Heart left ventricle (tissue), 16 donors: ENCODE data around the gene ZSCAN5A. TPM values are rescaled to one million over a fixed set of nuclear protein-coding genes. Genes with fewer than 3 reads are reported as not detected.
A peak's percentile ranks its signal among the peaks of the same experiment; 100 is the strongest.

Source experiments
- ATAC-seq, 4 donors: fragments of 200-7000 bp; cut with Tn5 transposase; one replicate each; pipeline ENCODE4 v1.9.1; 2020 to 2022; ENCODE audit warnings: moderate library complexity in 4 of 4, mild to moderate bottlenecking in 3 of 4, moderate number of reproducible peaks in 1 of 4
- DNase-seq, 5 donors: peaks; one replicate each; pipeline ENCODE4 v3.0.0-alpha.2; 2020
- H3K27ac ChIP-seq, 12 donors: fragments of 200-600 bp; sonication (generic) in 4 of 12; one replicate each; pipeline versions ENCODE4 v1.5.0 to v1.8.0; 2016 to 2022; ENCODE audit warnings: mild to moderate bottlenecking in 2 of 12
- H3K27me3 ChIP-seq, 9 donors: fragments of 200-600 bp; sonication (generic) in 2 of 9; one replicate each; pipeline versions ENCODE4 v1.5.1 to v1.8.0; 2016 to 2022; ENCODE audit warnings: mild to moderate bottlenecking in 3 of 9
- H3K36me3 ChIP-seq, 9 donors: fragments of 200-600 bp; sonication (generic) in 2 of 9; one replicate each; pipeline versions ENCODE4 v1.5.0 to v1.8.0; 2018 to 2022; ENCODE audit warnings: mild to moderate bottlenecking in 2 of 9
- H3K4me1 ChIP-seq, 12 donors: fragments of 200-600 bp; sonication (generic) in 4 of 12; one replicate each; pipeline versions ENCODE4 v1.5.0 to v1.8.0; 2016 to 2022; ENCODE audit warnings: mild to moderate bottlenecking in 3 of 12
- H3K4me3 ChIP-seq, 12 donors: fragments of 200-600 bp; sonication (generic) in 4 of 12; one replicate each; pipeline versions ENCODE4 v1.5.0 to v1.8.0; 2017 to 2022; ENCODE audit warnings: mild to moderate bottlenecking in 9 of 12, moderate library complexity in 4 of 12
- H3K9me3 ChIP-seq, 12 donors: fragments of 200-600 bp; sonication (generic) in 4 of 12; one replicate each; pipeline versions ENCODE4 v1.5.0 to v1.8.0; 2016 to 2022; ENCODE audit warnings: mild to moderate bottlenecking in 1 of 12
- POLR2A ChIP-seq, 2 donors: fragments of 450-650 bp; IDR thresholded peaks; one replicate each; pipeline ENCODE4 v1.6.1; 2017; ENCODE audit warnings: antibody characterized with exemption in 2 of 2, mild to moderate bottlenecking in 2 of 2, moderate library complexity in 2 of 2
- WGBS, 4 donors: extraction: QIAGEN DNeasy Blood & Tissue Kit in 2 of 4; methylation state at CpG; one replicate each; pipeline versions ENCODE4 v1.1.5 to v1.1.7; 2013 to 2018; 5-methylcytosine and 5-hydroxymethylcytosine counted together
- intact Hi-C, 10 donors: fragments of 100-400 bp; cut with DNase I; formaldehyde crosslinking; loops; one replicate each; pipeline versions ENCODE4 v1.11.1 to v1.14.2; 2022
- polyA plus RNA-seq, 2 donors: library from polyadenylated mRNA; stranded (reverse); fragments of 200-250 nt; gene quantifications; one replicate each; pipeline ENCODE4 v1.2.3, GENCODE V29; 2013
- total RNA-seq, 9 donors: library from RNA; depleted of rRNA in 2 of 9; stranded (reverse); fragments of >200 nt in 2 of 9; fragmentation: NEBNext Ultra II Directional in 3 of 9; extraction: Animal tissue kit (Norgen Biotek cat#: 25700) in 3 of 9; gene quantifications; one replicate each; pipeline versions ENCODE4 v1.1.0 to v1.2.4, GENCODE V29; 2016 to 2023
- TF ChIP-seq, protein P1 (sequence below), 12 donors: fragments of 200-600 bp; sonication (generic) in 4 of 12; IDR thresholded peaks; one replicate each; pipeline versions ENCODE4 v1.5.0 to v1.8.0; 2018 to 2022; ENCODE audit warnings: antibody characterized with exemption in 12 of 12, mild to moderate bottlenecking in 5 of 12
- donor health status: ischemic (EF 13 %, LVEDD 7.1; RV severe dilation, severe dysfunction).
- donor health status: healthy with polysubstance abuse.
- donor health status: DM: no; HTN: yes; CAD: no.
- donor health status: DM: no; HTN: no; CAD: no.
- donor health status: ischemic (EF 25% LVEDD 6.9; RV normal size, moderate dysfunction).
- donor health status: ischemic (EF 25% LVEDD 5.7; RV mildly dilated, moderate dysfunction).
- donor health status: healthy.
- donor health status: DM: yes; HTN: yes; CAD: no.
- donor health status: ischemic (EF 35%, LVEDD 5.7; RV mildly dilated, moderate dysfunction).
- donor health status: nonischemic (EF 11% LVEDD 7.7; RV severe dilation, severe dysfunction).
- donor health status: DM: yes; HTN: yes; CAD: no.
- donor health status: PGD.
- donor health status: ischemic (EF 29% LVEDD 5.4; RV normal size, mild dysfunction).
- donor health status: nonischemic (EF 23%, LVEDD 6.1; RV moderate dilation, normal function).

The ZSCAN5A gene
- total and polyA plus RNA-seq, 11 donors: 3.3 to 26.6 (median 17.7) TPM

DNA sequence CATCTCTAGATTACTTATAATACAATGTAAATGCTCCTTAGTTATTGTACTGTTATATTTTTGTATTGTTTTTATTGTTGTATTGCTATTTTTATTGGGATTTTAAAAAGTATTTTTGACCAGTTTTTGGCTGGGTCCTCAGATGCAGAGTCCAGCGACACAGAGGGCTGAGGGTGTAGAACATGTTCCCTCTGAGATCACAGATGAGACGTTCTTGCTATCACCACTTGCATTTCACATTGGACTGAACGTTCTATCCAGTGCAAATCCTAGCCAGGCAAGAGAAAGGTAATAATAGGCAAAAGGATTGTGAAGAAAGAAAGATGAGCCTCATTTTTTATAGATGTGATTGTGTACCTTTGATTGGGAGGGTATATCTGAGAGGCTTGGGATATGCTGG, 15.0 kb downstream of the ZSCAN5A start:
- 43 to 52% (median 51%) methylated on average over 3 of the region's 3 CpGs for WGBS, 4 donors
- Histone ChIP-seq H3K27me3 (no peaks in the 10 kb centered on the region), H3K9me3 (no peaks in the 10 kb centered on the region), H3K4me3 (no peak overlapping the region), H3K4me1 (peaks cover 0 to 5% (median 0%) of the 10 kb centered on the region in 12 donors), H3K27ac (no peak overlapping the region), H3K36me3 (peaks cover 0 to 28% (median 10%) of the 10 kb centered on the region in 9 donors)
- intact Hi-C loops: no loop called here
- TF ChIP-seq POLR2A (IDR thresholded peaks at IDR 0.05): no peak
- TF ChIP-seq, protein P1, sequence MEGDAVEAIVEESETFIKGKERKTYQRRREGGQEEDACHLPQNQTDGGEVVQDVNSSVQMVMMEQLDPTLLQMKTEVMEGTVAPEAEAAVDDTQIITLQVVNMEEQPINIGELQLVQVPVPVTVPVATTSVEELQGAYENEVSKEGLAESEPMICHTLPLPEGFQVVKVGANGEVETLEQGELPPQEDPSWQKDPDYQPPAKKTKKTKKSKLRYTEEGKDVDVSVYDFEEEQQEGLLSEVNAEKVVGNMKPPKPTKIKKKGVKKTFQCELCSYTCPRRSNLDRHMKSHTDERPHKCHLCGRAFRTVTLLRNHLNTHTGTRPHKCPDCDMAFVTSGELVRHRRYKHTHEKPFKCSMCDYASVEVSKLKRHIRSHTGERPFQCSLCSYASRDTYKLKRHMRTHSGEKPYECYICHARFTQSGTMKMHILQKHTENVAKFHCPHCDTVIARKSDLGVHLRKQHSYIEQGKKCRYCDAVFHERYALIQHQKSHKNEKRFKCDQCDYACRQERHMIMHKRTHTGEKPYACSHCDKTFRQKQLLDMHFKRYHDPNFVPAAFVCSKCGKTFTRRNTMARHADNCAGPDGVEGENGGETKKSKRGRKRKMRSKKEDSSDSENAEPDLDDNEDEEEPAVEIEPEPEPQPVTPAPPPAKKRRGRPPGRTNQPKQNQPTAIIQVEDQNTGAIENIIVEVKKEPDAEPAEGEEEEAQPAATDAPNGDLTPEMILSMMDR (IDR thresholded peaks at IDR 0.05): no peak
- DNase-seq (no peak), ATAC-seq (peak in 3 of 4 donors; percentile 63 to 74 (median 65))

DNA sequence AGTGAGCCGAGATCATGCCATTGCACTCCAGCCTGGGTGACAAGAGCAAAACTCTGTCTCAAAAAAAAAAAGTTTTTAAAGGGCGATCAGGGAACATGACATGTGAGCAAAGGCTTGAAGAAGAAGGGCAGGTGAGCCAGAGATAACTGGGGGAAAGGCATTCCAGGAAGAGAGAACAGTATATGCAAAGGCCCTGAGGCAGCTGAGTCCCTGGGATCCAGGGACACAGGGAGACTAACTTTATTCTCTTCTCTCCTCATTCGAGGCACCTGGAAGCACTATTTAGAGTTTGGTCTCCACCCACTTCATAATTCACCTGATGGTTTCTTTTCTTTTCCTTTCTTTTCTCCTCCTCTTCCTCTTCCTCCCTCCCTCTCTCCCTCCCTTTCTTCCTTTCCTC, 17.6 kb downstream of the ZSCAN5A start:
- Histone ChIP-seq H3K27me3 (no peaks in the 10 kb centered on the region), H3K36me3 (peaks cover 0 to 38% (median 14%) of the 10 kb centered on the region in 9 donors), H3K4me1 (peaks cover 0 to 5% (median 0%) of the 10 kb centered on the region in 12 donors), H3K4me3 (no peak overlapping the region), H3K27ac (no peak overlapping the region), H3K9me3 (no peaks in the 10 kb centered on the region)
- no peak for ATAC-seq
- intact Hi-C loops: no loop called here
- TF ChIP-seq POLR2A (IDR thresholded peaks at IDR 0.05): no peak
- TF ChIP-seq, protein P1 (IDR thresholded peaks at IDR 0.05): no peak
- WGBS, 4 donors: 88 to 90% (median 90%) methylated on average over 3 of the region's 3 CpGs
- DNase-seq: no peak

DNA sequence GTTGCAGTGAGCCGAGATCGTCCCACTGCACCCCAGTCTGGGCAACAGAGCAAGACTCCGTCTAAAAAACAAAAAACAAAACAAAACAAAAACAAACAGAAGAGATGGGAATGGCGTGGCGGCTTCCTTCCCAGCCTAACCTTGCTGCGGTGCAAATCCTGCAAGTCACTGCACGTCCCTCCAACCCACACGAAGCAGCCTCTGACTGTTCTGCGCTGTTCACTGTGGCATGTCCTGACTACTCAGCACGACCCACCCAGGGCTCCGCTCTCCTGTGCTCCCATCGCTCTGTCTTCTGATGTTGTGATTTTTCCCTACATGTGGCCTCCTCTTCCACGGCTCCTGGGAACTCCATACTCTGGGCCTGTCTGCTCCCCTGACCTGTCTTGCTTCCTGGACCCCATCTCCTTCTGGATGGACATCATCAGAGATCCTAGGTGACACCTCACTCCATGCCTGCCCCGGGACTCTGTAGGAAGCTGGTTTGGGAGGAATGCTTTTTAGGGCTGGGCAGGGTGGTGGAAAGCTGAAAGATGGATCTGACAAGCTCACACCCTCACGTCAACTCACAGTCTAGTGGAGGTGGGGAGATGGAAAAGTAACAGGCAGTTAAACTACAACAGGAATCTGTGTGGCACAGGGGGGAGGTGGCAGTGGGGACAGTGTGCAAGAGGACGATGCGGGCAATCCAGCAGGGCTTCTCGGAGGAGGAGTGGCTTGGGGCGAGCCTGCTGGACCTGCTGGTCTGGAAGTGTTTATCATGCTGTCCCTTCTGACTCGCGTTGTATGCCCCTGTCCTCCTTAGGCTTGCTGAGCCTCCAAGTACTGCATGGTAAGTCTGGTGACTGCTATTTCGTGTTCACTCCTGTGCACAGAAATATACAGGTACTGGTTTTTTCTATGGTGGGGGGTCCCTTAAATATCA, 18.8 kb downstream of the ZSCAN5A start:
- 94 to 97% (median 96%) methylated on average over 22 of the region's 22 CpGs for WGBS, 4 donors
- peak in 1 of 4 donors; percentile 34 for ATAC-seq
- H3K27ac ChIP-seq: no peak overlapping the region
- H3K27me3 ChIP-seq: no peaks in the 10 kb centered on the region
- no peaks in the 10 kb centered on the region for H3K9me3 ChIP-seq
- DNase-seq: no peak
- H3K4me1 ChIP-seq: peaks cover 0 to 5% (median 0%) of the 10 kb centered on the region in 12 donors
- H3K36me3 ChIP-seq: peaks cover 0 to 40% (median 17%) of the 10 kb centered on the region in 9 donors
- TF ChIP-seq POLR2A (IDR thresholded peaks at IDR 0.05): no peak
- TF ChIP-seq, protein P1 (IDR thresholded peaks at IDR 0.05): no peak
- intact Hi-C loops: no loop called here
- H3K4me3 ChIP-seq: no peak overlapping the region

DNA sequence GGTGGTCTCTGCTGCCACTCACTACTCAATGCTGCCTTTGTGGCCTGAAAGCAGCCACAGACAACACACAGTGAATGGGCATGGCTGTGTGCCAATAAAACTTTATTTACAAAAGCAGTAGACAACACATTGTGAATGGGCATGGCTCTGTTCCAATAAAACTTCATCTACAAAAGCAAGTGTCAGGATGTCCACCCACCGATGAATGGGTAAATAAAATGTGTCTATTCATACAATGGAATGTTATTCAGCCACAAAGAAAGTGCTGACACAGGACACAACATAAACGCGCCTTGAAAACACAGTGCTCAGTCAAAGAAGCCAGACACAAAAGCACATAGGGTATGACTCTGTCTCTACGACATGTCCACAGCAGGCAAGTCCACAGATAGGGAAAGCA, 20.1 kb downstream of the ZSCAN5A start:
- peaks cover 0 to 40% (median 17%) of the 10 kb centered on the region in 9 donors for H3K36me3 ChIP-seq
- peaks cover 0 to 5% (median 0%) of the 10 kb centered on the region in 12 donors for H3K4me1 ChIP-seq
- H3K27ac ChIP-seq: no peak overlapping the region
- WGBS, 4 donors: 88 to 89% (median 89%) methylated on average over 4 of the region's 4 CpGs
- H3K27me3 ChIP-seq: no peaks in the 10 kb centered on the region
- ATAC-seq (no peak), DNase-seq (no peak)
- H3K4me3 ChIP-seq: no peak overlapping the region
- intact Hi-C loops: loop anchor here in 1 of 10 donors (5.0 kb wide), 1 partner anchor 37 kb away; no protein-coding TSS in a partner anchor
- TF ChIP-seq, protein P1 (IDR thresholded peaks at IDR 0.05): no peak
- no peak for TF ChIP-seq POLR2A (IDR thresholded peaks at IDR 0.05)
- H3K9me3 ChIP-seq: no peaks in the 10 kb centered on the region
